Measurements from ENCODE around the gene C4A.
A peak's percentile ranks its signal among the peaks of the same experiment; 100 is the strongest.
"Not testable (repeated sequence)": the region's sequence is repeated elsewhere in the genome, so short reads cannot be mapped to it uniquely, and the experiment has no call there.

Gene C4A

GRCh38 chr6:31961616-31962015 is 20.2 kb upstream of the C4A start:
- DNase-seq: no peak

- no peak for DNase-seq
These were observed 17.9 kb upstream of the C4A start for GRCh38 chr6:31963921-31964320.

GRCh38 chr6:31965700-31966099 is 16.2 kb upstream of the C4A start:
- DNase-seq: no peak

- DNase-seq: no peak
These were observed 15.4 kb upstream of the C4A start for GRCh38 chr6:31966506-31966905.

- DNase-seq: peak; percentile 0
These were observed 14.6 kb upstream of the C4A start for GRCh38 chr6:31966997-31967925.

- peak; percentile 1 for DNase-seq
These were observed 13.9 kb upstream of the C4A start for GRCh38 chr6:31967926-31968320.

GRCh38 chr6:31968326-31968725 is 13.5 kb upstream of the C4A start:
- DNase-seq: peak; percentile 0

GRCh38 chr6:31968791-31969711 is 12.8 kb upstream of the C4A start:
- peak; percentile 0 for DNase-seq

- DNase-seq: peak; percentile 38
These were observed 11.9 kb upstream of the C4A start for GRCh38 chr6:31969712-31970603.

GRCh38 chr6:31970604-31971271 is 11.1 kb upstream of the C4A start:
- DNase-seq: no peak

- no peak for DNase-seq
These were observed 10.4 kb upstream of the C4A start for GRCh38 chr6:31971279-31971992.

- DNase-seq: peak; percentile 99
These were observed 9.7 kb upstream of the C4A start, which contains the start of gene DXO for GRCh38 chr6:31971993-31972708. Gene DXO (minus strand): TSS chr6:31972138. CDS start chr6:31971675, 463 bp downstream.

- peak; percentile 41 for DNase-seq
These were observed 9.0 kb upstream of the C4A start for GRCh38 chr6:31972709-31973350.

GRCh38 chr6:31976065-31976464 is 5.8 kb upstream of the C4A start:
- not testable (repeated sequence) for DNase-seq

- no peak for DNase-seq
These were observed 3.9 kb upstream of the C4A start for GRCh38 chr6:31977816-31978431.

- no peak for DNase-seq
These were observed 3.0 kb upstream of the C4A start for GRCh38 chr6:31978831-31979230.

- DNase-seq: no peak
These were observed 2.5 kb upstream of the C4A start for GRCh38 chr6:31979238-31979898.

GRCh38 chr6:31980195-31980876 is 1.5 kb upstream of the C4A start:
- not testable (repeated sequence) for DNase-seq
